B cell (primary cell): Measurements from ENCODE around the gene TBRG4.

ENCODE experiments used
- CTCF ChIP-seq: fragments of 200-600 bp; IDR thresholded peaks from one replicate; pipeline ENCODE4 v1.8.0; 2022; ENCODE audit warnings: antibody characterized with exemption, mild to moderate bottlenecking
- EZH2 ChIP-seq: IDR thresholded peaks from 2 replicates; pipeline ENCODE4 v1.6.1; 2012; ENCODE audit warnings: borderline replicate concordance, low read depth, mild to moderate bottlenecking, moderate library complexity, low read length; ENCODE audit not compliant: insufficient read depth, poor library complexity, severe bottlenecking

GRCh38 chr7:45054442-45054841, 57.1 kb downstream of the TBRG4 start:
- TF ChIP-seq CTCF (no peak), EZH2 (no peak)
